NT2/D1 (cell line): ENCODE results near the gene WDSUB1.

Source experiments
- DNase-seq: peaks from one replicate; pipeline ENCODE4 v3.0.0-alpha.2; 2011; ENCODE audit warnings: low read depth, low spot score
- H3K27me3 ChIP-seq: 2 replicates; pipeline ENCODE4 v1.6.0; 2011; ENCODE audit warnings: mild to moderate bottlenecking; ENCODE audit not compliant: insufficient read length, insufficient read depth
- H3K36me3 ChIP-seq: 2 replicates; pipeline ENCODE4 v1.6.1; 2011; ENCODE audit warnings: mild to moderate bottlenecking, low read length, mixed read lengths; ENCODE audit not compliant: insufficient read depth, insufficient read length
- H3K4me1 ChIP-seq: 2 replicates; pipeline ENCODE4 v1.5.1; 2011; ENCODE audit not compliant: insufficient read depth, insufficient read length
- H3K4me3 ChIP-seq: 2 replicates; pipeline ENCODE4 v1.5.1; 2011; ENCODE audit warnings: low read depth; ENCODE audit not compliant: insufficient read length
- H3K9ac ChIP-seq: 2 replicates; pipeline ENCODE4 v1.6.0; 2011; ENCODE audit warnings: low read depth; ENCODE audit not compliant: insufficient read length
- H3K9me3 ChIP-seq: 2 replicates; pipeline ENCODE4 v1.5.1; 2011; ENCODE audit warnings: mild to moderate bottlenecking, low read length; ENCODE audit not compliant: insufficient read depth
- SUZ12 ChIP-seq: IDR thresholded peaks from 2 replicates; pipeline ENCODE4 v1.6.1; 2011; ENCODE audit not compliant: insufficient read length, insufficient read depth; ENCODE audit errors: extremely low read depth
- YY1 ChIP-seq: IDR thresholded peaks from 2 replicates; pipeline ENCODE4 v1.6.1; 2011; ENCODE audit not compliant: insufficient read length, insufficient read depth
- ZNF274 ChIP-seq: IDR thresholded peaks from 2 replicates; pipeline ENCODE4 v1.6.1; 2011; ENCODE audit warnings: mild to moderate bottlenecking, low read depth, low read length

The WDSUB1 gene

DNA sequence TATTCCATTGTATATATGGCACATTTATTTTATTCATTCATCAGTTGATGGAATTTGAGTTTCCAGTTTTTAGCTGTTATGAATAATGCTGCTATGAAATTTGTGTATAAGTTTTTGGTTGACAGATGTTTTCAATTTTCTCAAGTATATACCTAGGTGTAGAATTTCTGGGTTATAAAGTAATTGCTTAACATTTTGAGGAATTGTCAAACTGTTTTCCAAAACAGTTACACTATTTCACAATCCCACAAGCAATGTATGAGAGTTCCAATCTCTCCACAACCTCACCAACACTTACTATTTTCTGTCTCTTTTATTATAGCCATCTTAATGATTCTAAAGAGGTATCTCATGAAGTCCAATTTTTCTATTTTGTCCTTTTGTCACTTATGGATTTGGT lies 12.5 kb upstream of the WDSUB1 start:
- Histone ChIP-seq H3K9me3 (peaks cover 18% of the 10 kb centered on the region; the same call in 1 of the 2 replicates), H3K4me3 (no peak overlapping the region)
- no peak for DNase-seq

DNA sequence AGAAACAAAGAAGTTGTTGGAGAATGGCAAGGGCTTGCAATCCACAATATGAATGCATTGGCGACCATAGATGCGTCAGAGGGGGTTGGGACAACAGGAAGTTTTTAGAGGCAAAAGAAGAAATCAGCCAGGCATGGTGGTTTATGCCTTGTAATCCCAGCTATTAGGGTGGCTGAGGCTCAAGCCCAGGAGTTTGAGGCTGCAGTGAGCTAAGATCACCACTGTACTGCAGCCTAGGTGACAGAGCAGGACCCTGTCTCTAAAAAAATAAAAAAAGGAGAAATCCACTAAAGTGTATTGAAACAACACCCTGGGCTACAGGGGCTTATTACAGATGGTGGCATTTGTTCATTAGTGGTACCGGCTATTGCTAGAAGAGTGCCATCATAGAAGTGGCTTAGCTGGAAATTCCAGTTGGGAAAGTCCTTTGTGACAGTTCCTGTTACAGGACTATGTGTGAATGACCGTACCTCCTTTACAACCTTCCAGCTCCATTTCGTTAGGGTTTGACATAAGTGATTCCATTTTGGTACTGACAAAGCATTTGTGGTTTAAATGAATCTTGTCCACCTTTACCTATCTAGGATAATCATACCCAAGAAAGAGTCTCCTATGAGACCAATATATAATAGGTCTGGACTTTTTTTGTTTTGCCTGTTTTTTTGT lies 10.7 kb upstream of the WDSUB1 start:
- no peak for DNase-seq
- peaks cover 18% of the 10 kb centered on the region; the same call in 1 of the 2 replicates for H3K9me3 ChIP-seq
- TF ChIP-seq ZNF274 (no peak), SUZ12 (no peak), YY1 (no peak)

More for the DNA sequence above, 12.5 kb upstream of the WDSUB1 start:
- TF ChIP-seq SUZ12 (no peak), YY1 (no peak), ZNF274 (no peak)
- Histone ChIP-seq H3K36me3 (no peaks in the 10 kb centered on the region), H3K4me1 (no peaks in the 10 kb centered on the region), H3K9ac (no peak overlapping the region), H3K27me3 (no peaks in the 10 kb centered on the region)

DNA sequence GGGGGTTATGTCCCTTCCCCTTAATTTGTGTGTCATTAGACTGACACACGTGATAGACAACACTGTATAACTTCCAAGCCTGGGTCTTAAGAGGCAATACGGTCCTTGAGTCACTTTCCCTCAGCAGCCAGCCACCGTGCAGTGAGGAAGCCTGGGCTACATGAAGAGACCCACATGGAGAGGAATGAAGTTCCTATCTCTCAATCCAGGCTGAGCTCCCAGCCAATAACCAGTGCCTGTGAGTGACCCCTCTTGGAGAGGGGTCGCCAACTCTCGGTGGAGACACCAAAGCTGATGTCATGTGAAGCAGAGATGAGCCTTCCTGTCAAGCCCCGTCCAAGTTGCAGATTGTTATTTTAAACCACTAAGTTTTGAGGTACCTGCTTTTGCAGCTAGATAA lies 5.7 kb upstream of the WDSUB1 start:
- TF ChIP-seq ZNF274 (no peak), SUZ12 (no peak), YY1 (no peak)
- DNase-seq, result no peak
- Histone ChIP-seq H3K9ac (no peak overlapping the region), H3K4me1 (no peaks in the 10 kb centered on the region), H3K9me3 (0 out of 2 replicates have a peak, but pooled peaks cover 3% of the 10 kb centered on the region), H3K4me3 (no peak overlapping the region), H3K27me3 (no peaks in the 10 kb centered on the region), H3K36me3 (no peaks in the 10 kb centered on the region)

More for the DNA sequence above, 10.7 kb upstream of the WDSUB1 start:
- no peaks in the 10 kb centered on the region for H3K27me3 ChIP-seq
- H3K4me1 ChIP-seq, result no peaks in the 10 kb centered on the region
- no peaks in the 10 kb centered on the region for H3K36me3 ChIP-seq
- H3K4me3 ChIP-seq, result no peak overlapping the region
- no peak overlapping the region for H3K9ac ChIP-seq

DNA sequence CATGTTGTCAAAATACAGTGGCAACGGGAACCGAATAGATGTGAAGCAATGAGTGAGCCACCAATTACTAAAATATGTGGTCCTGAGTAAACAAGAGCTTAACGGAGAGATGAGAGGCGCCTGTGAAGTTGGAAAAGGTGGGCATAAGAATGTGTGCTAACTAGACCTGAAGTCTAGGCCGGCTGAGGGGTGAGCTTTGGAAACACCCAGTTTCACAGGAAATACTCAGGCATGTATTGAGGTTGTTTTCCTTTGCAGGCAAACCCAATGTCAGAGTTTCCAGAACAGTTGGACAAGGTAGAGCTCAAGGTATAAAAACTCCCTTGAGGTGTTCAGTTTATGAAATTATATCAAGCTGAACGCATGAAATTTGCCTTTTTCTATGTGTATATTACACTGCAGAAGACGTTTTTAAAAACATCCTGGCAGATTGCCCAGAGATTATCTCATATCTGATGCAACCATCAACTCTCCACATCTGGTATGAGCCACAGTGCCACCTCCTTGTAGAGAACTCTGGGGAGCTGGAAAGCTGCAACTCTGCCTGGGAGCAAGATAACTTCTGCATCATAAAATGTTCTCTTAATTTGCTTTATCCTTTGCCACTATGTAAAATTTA lies 3.9 kb upstream of the WDSUB1 start:
- Histone ChIP-seq H3K27me3 (no peaks in the 10 kb centered on the region), H3K36me3 (no peaks in the 10 kb centered on the region), H3K4me1 (no peaks in the 10 kb centered on the region), H3K9me3 (no peaks in the 10 kb centered on the region), H3K4me3 (no peak overlapping the region), H3K9ac (no peak overlapping the region)
- TF ChIP-seq SUZ12 (no peak), ZNF274 (no peak), YY1 (no peak)
- no peak for DNase-seq

DNA sequence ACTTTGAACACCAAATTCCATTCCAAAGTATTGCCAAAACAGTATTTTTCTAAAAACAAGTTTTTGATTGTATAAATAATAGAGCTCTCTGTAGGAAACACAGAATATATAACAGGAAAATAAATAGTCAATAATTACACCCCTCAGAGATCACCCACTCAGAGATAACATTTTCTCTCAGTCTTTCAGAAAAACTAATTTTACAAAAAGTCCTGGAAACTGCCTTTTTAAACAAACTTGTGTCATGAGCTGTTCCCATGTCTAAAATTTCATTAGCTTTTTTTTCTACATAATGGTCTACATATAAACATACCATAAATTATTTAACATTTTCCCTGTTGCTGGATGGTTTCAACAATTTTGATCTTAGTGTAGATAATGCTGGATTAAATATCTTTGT lies 1.2 kb upstream of the WDSUB1 start:
- H3K4me3 ChIP-seq, result no peak overlapping the region
- no peaks in the 10 kb centered on the region for H3K9me3 ChIP-seq
- TF ChIP-seq SUZ12 (no peak), YY1 (no peak), ZNF274 (no peak)
- DNase-seq, result no peak
- H3K9ac ChIP-seq, result peak overlapping the region; percentile 96
- H3K27me3 ChIP-seq, result no peaks in the 10 kb centered on the region
- no peaks in the 10 kb centered on the region for H3K36me3 ChIP-seq
- no peaks in the 10 kb centered on the region for H3K4me1 ChIP-seq

DNA sequence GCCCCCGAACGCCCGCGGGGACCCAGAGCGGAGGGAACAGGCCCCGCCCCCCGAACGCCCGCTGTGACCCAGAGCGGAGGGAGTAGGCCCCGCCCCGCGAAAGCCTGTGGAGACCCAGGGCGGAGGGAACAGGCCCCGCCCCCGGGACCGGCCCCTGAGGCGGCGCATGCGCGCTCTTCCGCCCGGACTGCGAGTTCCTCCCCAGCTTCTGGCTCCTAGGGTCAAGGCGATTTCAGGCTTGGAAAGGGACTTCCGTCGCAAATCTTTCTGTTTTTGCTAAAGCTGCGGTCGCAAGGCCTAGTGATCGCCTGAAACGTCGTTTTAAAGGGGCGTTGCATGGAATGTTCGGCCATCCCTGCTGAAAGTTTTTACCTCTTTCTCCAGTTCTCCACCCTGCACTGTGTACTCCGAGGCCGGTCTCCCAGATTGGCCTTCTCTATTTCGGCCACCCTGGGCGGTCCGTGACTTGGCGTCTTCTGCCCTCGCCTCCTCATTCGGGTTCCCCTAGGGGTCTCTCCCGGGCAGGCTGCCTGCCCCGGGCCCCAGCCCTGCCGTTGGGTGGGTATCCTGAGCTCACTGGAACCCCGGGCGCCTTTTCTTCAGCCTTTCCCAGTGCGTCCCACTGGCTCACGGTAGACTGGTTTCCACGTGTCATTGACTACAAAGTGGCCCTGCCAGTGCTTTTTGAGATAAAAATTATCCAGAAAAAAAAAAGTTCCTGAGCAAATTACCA lies 372 bp upstream of the WDSUB1 start:
- Histone ChIP-seq H3K4me3 (peak overlapping the region; percentile 89), H3K4me1 (no peaks in the 10 kb centered on the region), H3K27me3 (no peaks in the 10 kb centered on the region), H3K9ac (peak overlapping the region; percentile 96), H3K36me3 (no peaks in the 10 kb centered on the region), H3K9me3 (no peaks in the 10 kb centered on the region)
- TF ChIP-seq ZNF274 (no peak), SUZ12 (no peak), YY1 (no peak)
- peak; percentile 95 for DNase-seq

DNA sequence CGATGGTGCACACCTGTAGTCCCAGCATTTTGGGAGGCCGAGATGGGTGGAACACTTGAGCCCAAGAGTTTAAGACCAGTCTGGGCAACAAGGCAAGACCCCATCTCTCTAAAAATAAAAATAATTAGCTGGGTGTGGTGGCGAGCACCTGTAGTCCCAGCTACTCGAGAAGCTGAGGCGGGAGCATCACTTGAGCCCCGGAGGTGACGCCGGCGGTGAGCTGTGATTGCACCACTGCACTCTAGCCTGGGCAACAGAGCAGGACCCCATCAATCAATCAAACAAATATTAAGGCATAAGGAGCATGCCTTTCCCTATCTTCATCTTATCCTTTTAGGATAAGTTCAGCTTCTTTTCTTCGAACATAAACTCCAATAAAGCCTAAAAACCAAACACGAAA lies 1.1 kb downstream of the WDSUB1 start:
- H3K9ac ChIP-seq, result peak overlapping the region; percentile 81
- H3K4me1 ChIP-seq, result no peaks in the 10 kb centered on the region

More for the DNA sequence above, 1.1 kb downstream of the WDSUB1 start:
- TF ChIP-seq SUZ12 (no peak), YY1 (no peak), ZNF274 (no peak)
- no peak for DNase-seq
- Histone ChIP-seq H3K36me3 (peaks cover 6% of the 10 kb centered on the region), H3K9me3 (no peaks in the 10 kb centered on the region), H3K27me3 (no peaks in the 10 kb centered on the region), H3K4me3 (peak overlapping the region; percentile 89)
